ENCODE measurements around the gene CEP72.

The CEP72 gene

GRCh38 chr5:640461-641330 lies 28.6 kb downstream of the CEP72 start:
- DNase-seq, result no peak

GRCh38 chr5:641331-641765 lies 29.2 kb downstream of the CEP72 start:
- no peak for DNase-seq

GRCh38 chr5:642481-642880 lies 30.3 kb downstream of the CEP72 start:
- no peak for DNase-seq

GRCh38 chr5:643351-643801 lies 31.2 kb downstream of the CEP72 start:
- peak; percentile 97 for DNase-seq

- peak; percentile 80 for DNase-seq
Observed at GRCh38 chr5:643811-644271, 31.7 kb downstream of the CEP72 start.

GRCh38 chr5:644509-644908 lies 32.4 kb downstream of the CEP72 start:
- no peak for DNase-seq

GRCh38 chr5:644971-645370 lies 32.8 kb downstream of the CEP72 start:
- DNase-seq, result no peak

- no peak for DNase-seq
Observed at GRCh38 chr5:645421-645820, 33.3 kb downstream of the CEP72 start.

- no peak for DNase-seq
Observed at GRCh38 chr5:646396-647201, 34.5 kb downstream of the CEP72 start.

- DNase-seq, result no peak
Observed at GRCh38 chr5:647311-647710, 35.2 kb downstream of the CEP72 start.

- DNase-seq, result no peak
Observed at GRCh38 chr5:647727-648126, 35.6 kb downstream of the CEP72 start.

GRCh38 chr5:651296-652022 lies 39.3 kb downstream of the CEP72 start:
- DNase-seq, result no peak

GRCh38 chr5:652023-652515 lies 39.9 kb downstream of the CEP72 start:
- DNase-seq, result no peak

GRCh38 chr5:652773-653350 lies 40.7 kb downstream of the CEP72 start:
- DNase-seq, result peak; percentile 58

- DNase-seq, result no peak
Observed at GRCh38 chr5:654071-654778, 42.1 kb downstream of the CEP72 start.

GRCh38 chr5:655406-655805 lies 43.3 kb downstream of the CEP72 start:
- no peak for DNase-seq

GRCh38 chr5:657570-657969 lies 45.4 kb downstream of the CEP72 start:
- DNase-seq, result no peak

- no peak for DNase-seq
Observed at GRCh38 chr5:658103-658502, 46.0 kb downstream of the CEP72 start.

GRCh38 chr5:659496-660263 lies 47.5 kb downstream of the CEP72 start:
- DNase-seq, result no peak

GRCh38 chr5:660491-661030 lies 48.4 kb downstream of the CEP72 start:
- DNase-seq, result no peak
